GM18868 (cell line): ENCODE results near the gene TMEM272.

Source experiments
- ATAC-seq: cut with Tn5 transposase; IDR thresholded peaks from one replicate; pipeline ENCODE4 v1.9.1; 2021; ENCODE audit warnings: mild to moderate bottlenecking, moderate library complexity; ENCODE audit not compliant: unreplicated experiment

The TMEM272 gene

GRCh38 chr13:51844862-51845573 is at the start of gene TMEM272:
Gene TMEM272 (minus strand): TSS chr13:51845177. CDS start chr13:51838530, 6,647 bp downstream.
- ATAC-seq: no peak

DNA sequence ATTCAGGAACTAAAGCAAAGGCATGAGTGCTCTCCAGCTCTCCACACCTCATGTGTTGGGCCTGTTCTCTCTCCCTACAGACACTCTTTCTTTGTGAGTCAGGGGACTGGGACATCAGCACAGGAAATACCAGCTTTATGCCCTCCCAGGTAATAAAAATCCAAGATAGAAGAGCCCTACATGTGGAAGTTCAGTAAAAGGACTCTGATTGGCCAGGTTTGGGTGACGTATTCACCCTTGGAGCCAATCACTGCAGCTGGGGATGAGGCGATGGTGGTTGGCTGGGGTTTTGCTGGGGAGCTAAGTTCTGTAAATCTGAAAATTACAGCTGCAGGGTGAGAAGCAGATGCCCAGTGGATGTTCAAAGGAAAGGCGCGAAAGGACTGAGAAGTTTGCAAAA is 49.3 kb upstream of the TMEM272 start:
- ATAC-seq: no peak

DNA sequence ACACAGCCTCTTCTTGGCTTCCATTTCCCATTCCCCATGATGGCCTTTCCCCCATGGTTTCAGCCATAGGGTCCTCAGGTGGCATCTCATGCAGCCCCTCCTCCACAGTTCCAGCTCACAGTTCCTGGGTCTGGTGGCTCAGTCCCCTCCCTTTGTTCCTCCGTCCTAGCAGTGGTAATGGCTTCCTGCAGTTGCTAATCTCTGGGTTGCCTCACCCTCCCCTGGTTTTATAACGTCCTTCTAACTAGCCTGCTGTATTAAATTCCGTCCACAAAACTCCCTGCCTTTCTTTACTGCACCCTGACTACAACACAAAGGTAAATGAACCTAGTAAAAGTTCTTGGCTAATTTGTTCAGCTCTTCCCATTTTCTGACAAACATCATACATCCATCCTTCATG is 47.7 kb upstream of the TMEM272 start:
- no peak for ATAC-seq

DNA sequence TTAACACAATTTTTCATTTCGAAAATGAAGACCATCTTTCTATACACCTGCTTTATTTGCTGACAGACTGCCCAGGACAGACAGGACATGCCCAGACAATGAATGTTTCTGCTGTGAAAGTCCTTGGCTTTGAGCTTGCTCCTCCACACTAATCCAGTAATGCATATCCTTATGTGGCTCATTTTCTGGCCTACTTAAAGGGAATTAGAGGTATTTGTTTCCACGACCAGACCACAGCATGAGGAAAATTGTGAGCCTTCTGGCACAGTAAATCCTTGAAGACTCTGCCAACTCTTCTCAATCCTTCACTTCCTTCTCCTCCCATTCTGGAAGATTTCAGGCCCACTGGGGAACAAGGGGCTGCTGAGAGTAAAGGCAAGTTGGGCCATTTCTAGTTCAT is 42.5 kb upstream of the TMEM272 start:
- ATAC-seq: no peak

DNA sequence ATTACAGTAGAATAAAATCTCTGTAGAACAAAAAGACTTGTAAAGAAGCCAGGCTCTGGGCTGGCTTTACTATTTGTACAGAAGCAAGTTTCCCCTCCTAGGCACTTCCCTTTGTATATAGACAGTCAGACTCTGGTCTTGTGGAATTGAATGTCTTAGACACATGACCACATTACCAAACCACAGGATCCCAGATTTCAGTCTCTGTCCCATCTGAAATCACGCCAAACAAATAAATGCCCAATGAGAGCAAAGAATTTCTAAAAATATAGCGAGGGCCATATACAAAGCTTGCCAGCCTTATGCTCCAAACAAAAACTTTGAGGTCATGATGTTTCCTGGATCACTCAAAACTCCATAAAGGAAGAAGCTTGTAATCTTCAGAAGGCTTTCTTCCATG is 40.7 kb upstream of the TMEM272 start:
- ATAC-seq: no peak

GRCh38 chr13:51883226-51883600 is 38.2 kb upstream of the TMEM272 start:
- no peak for ATAC-seq

GRCh38 chr13:51882570-51883225 is 37.7 kb upstream of the TMEM272 start:
- ATAC-seq: no peak

- ATAC-seq: no peak
These were observed 36.3 kb upstream of the TMEM272 start for GRCh38 chr13:51881296-51881695.

DNA sequence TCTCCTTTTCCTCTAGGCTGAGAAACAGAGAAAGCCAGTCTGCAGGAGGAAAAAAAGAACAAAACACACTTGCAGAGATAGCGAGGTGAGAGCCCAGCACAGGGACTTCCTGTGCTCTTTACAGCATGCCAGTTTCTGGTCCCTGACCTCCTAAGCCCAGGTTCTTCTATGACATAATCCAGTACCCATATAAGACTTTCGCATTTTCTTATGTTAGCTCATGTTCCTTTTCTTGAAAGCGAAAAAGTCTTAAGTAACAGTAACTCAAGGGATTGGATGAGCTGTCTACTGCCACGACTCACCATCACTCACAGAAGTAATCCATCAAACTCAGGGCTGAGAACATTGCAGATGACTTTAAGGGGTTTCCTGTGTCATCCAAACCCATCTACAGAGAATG is 34.2 kb upstream of the TMEM272 start:
- ATAC-seq: peak; percentile 80

- no peak for ATAC-seq
These were observed 29.7 kb upstream of the TMEM272 start for GRCh38 chr13:51874651-51875050.

DNA sequence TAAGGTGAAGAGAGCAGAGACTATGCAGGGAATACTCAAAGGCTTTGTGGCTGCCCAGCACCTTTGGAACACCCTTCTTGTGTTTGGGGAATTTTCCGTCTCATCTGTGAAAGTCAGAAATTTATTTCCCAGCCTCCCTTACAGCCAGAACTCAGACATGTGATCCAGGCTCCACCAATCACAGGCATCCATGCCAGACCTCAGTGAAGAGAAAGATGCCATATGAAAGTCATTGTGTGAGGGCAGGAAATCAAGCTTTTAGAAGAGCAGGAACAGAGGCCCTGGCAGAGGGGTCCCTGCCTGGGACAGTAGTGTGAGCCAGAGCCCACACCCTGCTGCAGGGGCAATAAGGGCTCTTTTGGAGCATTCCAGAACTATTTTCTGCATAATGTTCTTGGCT is 28.9 kb upstream of the TMEM272 start:
- ATAC-seq: no peak

- no peak for ATAC-seq
These were observed 28.3 kb upstream of the TMEM272 start for GRCh38 chr13:51873117-51873798.

DNA sequence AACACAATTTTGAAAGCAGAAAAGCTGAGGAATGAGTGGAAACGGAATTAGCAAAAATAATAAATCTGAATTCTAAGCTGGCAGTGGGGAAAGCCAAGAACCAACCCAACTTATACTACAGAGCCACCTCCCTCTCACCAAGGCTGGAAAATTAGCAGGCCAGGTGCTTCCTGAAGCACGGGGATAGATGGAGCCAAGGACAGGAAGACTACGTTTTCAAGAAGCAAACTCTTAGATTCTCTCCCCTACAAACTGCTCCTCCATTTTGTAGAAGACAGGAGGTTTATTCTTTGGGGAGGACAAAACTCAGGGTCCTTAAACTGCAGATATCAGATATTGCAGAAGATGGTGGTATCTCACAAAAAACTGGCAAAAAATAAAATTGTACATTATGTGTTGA is 25.6 kb upstream of the TMEM272 start:
- no peak for ATAC-seq

GRCh38 chr13:51869916-51870315 is 24.9 kb upstream of the TMEM272 start:
- ATAC-seq: no peak

- no peak for ATAC-seq
These were observed 22.1 kb upstream of the TMEM272 start for GRCh38 chr13:51867062-51867461.

- ATAC-seq: no peak
These were observed 20.9 kb upstream of the TMEM272 start for GRCh38 chr13:51865838-51866237.

- ATAC-seq: no peak
These were observed 18.0 kb upstream of the TMEM272 start for GRCh38 chr13:51862957-51863356.

DNA sequence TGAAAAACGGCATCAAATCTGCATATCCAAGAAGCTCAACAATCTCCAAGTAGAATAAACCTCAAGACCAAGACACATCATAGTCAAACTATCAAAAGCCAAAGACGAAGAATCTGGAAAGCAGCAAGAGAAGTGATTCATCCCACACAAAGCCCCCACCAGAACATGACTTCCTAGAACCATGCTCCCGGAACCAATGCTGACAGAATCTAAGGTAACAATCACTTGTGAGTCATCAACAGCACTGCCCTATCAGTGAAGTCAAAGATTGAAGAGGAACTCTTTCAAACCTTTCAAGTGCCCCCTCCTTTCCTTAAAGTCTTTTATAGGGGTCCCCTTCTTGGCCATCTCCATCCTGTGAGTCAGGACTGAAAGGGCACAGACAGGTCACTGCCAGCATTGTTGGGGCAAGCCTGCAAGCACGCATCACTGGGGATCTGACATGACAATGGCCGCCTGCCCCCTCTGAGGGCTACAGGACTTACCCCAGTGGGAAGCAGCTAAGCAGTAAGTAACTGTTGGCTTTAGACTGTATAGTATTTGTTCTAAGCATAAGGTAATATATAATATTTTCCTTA is 16.8 kb upstream of the TMEM272 start, which contains the start of gene CCDC70:
CCDC70 (plus strand) TSS at position 247 of the 578 bp plus-strand sequence. CDS start 3,443 bp downstream, outside the sequence.
- no peak for ATAC-seq

GRCh38 chr13:51858433-51859247 is 13.7 kb upstream of the TMEM272 start:
- ATAC-seq: no peak

DNA sequence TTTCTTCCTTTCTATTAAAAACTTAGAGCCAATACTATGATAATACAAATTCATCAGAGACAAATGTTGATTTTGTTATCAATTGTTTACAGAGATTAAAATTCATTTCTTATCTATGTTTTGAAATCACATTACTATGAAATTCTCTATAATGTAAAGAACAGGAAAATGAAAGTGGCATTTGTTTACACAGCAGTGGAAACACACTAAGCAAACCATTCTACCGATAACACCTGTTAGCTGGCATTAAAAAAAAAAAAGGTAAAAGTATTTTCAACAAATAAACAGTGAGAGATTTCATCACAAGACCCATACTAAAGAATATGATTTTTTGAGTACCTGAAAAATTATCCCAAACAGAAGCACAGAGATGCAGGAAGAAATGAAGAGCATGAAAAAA is 12.0 kb upstream of the TMEM272 start:
- no peak for ATAC-seq
